Bronchial epithelial cell (primary cell): Measurements from ENCODE around the gene ABLIM2. TPM values are rescaled to one million over a fixed set of nuclear protein-coding genes. Genes with fewer than 3 reads are reported as not detected.

ENCODE experiments used
- DNase-seq: peaks from one replicate; pipeline ENCODE4 v3.0.0-alpha.2; 2010; ENCODE audit warnings: low read depth
- FAIRE-seq: peaks from 2 replicates; lab custom pipeline; 2011; peaks lifted over from hg19 to GRCh38; lab: Jason Lieb, UNC
- H3K27me3 ChIP-seq: 2 replicates; pipeline ENCODE4 v1.5.1; 2011; ENCODE audit warnings: low read length; ENCODE audit not compliant: control insufficient read depth, insufficient read depth
- H3K36me3 ChIP-seq: 2 replicates; pipeline ENCODE4 v1.5.1; 2011; ENCODE audit warnings: low read length; ENCODE audit not compliant: control insufficient read depth, insufficient read depth
- H3K4me3 ChIP-seq: 2 replicates; pipeline ENCODE4 v1.5.1; 2011; ENCODE audit warnings: mild to moderate bottlenecking, low read depth, low read length, control low read depth
- total RNA-seq: library from RNA; depleted of rRNA; stranded (reverse); fragments of >200 nt; gene quantifications from 2 replicates; pipeline ENCODE4 v1.2.1, GENCODE V29; 2014
- TF ChIP-seq, protein P1 (sequence below): IDR thresholded peaks from 2 replicates; pipeline ENCODE4 v1.5.1; 2011; ENCODE audit warnings: mild to moderate bottlenecking, moderate library complexity, low read length, control low read depth, inconsistent platforms; ENCODE audit not compliant: insufficient read depth, severe bottlenecking

The ABLIM2 gene
- total RNA-seq, 1 donor from 2014 or later, result 1.1 TPM

- H3K27me3 ChIP-seq, result peaks cover 2% of the 10 kb centered on the region
- DNase-seq (peak; percentile 44), FAIRE-seq (no peak)
- H3K36me3 ChIP-seq, result no peaks in the 10 kb centered on the region
- H3K4me3 ChIP-seq, result no peak overlapping the region
- TF ChIP-seq, protein P1, sequence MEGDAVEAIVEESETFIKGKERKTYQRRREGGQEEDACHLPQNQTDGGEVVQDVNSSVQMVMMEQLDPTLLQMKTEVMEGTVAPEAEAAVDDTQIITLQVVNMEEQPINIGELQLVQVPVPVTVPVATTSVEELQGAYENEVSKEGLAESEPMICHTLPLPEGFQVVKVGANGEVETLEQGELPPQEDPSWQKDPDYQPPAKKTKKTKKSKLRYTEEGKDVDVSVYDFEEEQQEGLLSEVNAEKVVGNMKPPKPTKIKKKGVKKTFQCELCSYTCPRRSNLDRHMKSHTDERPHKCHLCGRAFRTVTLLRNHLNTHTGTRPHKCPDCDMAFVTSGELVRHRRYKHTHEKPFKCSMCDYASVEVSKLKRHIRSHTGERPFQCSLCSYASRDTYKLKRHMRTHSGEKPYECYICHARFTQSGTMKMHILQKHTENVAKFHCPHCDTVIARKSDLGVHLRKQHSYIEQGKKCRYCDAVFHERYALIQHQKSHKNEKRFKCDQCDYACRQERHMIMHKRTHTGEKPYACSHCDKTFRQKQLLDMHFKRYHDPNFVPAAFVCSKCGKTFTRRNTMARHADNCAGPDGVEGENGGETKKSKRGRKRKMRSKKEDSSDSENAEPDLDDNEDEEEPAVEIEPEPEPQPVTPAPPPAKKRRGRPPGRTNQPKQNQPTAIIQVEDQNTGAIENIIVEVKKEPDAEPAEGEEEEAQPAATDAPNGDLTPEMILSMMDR, result no peak
Measured at GRCh38 chr4:8162625-8163024, 4.0 kb upstream of the ABLIM2 start.

- peak; percentile 72 for FAIRE-seq
- peaks cover 5% of the 10 kb centered on the region for H3K27me3 ChIP-seq
- TF ChIP-seq, protein P1, result no peak
- H3K4me3 ChIP-seq, result no peak overlapping the region
- no peaks in the 10 kb centered on the region for H3K36me3 ChIP-seq
- no peak for DNase-seq
Measured at GRCh38 chr4:8160572-8160971, 2.0 kb upstream of the ABLIM2 start.

GRCh38 chr4:8160233-8160560, 1.6 kb upstream of the ABLIM2 start:
- Histone ChIP-seq H3K4me3 (no peak overlapping the region), H3K27me3 (peaks cover 5% of the 10 kb centered on the region), H3K36me3 (no peaks in the 10 kb centered on the region)
- TF ChIP-seq, protein P1, result no peak
- FAIRE-seq, result no peak
- DNase-seq, result no peak

- TF ChIP-seq, protein P1, result no peak
- Histone ChIP-seq H3K4me3 (peak overlapping the region; percentile 74), H3K36me3 (no peaks in the 10 kb centered on the region), H3K27me3 (peaks cover 5% of the 10 kb centered on the region)
- no peak for DNase-seq
- no peak for FAIRE-seq
Measured at GRCh38 chr4:8159537-8160232, 1.1 kb upstream of the ABLIM2 start.

DNA sequence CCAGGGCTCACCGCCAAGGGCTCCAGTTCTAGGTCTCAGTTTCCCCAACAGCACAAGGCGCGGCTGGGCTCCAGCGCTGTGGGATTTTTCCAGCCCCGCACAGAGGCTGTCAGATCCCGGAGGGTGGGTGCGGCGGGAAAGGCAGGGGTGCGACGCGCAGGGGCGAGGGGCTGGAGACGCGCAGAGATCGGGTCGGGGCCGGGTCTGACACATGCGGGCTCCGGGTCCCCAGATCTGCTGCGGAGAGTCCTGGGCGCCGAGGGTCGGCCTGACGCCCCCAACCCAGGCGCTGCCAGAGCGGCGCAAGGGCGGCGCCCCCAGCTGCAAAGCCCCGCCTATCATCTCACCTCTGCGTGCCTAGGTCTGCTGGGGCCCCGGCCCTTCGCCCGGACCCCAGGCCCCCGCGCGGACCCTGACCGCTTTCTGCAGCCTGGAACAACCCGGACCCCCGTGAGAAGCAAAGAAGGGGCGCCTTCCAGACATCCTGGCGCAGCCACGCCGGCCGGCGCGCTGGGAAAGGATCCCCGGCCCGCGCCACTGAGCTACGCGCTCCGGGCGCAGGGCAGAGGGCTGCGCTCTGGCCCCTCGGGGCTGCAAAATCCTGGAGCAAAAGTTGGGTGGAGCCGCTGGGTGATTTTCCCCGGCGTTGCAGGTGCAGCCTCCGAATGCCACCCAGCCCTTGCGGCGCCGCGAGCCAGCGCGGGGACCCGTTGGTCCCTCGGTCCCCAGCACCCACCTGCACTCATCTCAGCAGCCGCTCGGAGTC, 486 bp downstream of the ABLIM2 start:
- TF ChIP-seq, protein P1, result no peak
- H3K36me3 ChIP-seq, result no peaks in the 10 kb centered on the region
- FAIRE-seq (no peak), DNase-seq (no peak)
- peaks cover 5% of the 10 kb centered on the region for H3K27me3 ChIP-seq
- H3K4me3 ChIP-seq, result peak overlapping the region; percentile 49

- TF ChIP-seq, protein P1, result no peak
- H3K36me3 ChIP-seq, result no peaks in the 10 kb centered on the region
- FAIRE-seq (no peak), DNase-seq (no peak)
- H3K4me3 ChIP-seq, result no peak overlapping the region
- peaks cover 5% of the 10 kb centered on the region for H3K27me3 ChIP-seq
Measured at GRCh38 chr4:8157496-8157895, 1.1 kb downstream of the ABLIM2 start.
